Sigmoid colon (tissue), 7 donors: ENCODE data around the gene SYS1. TPM values are rescaled to one million over a fixed set of nuclear protein-coding genes. Genes with fewer than 3 reads are reported as not detected.

Source experiments
- DNase-seq: peaks from one replicate; pipeline ENCODE4 v3.0.0-alpha.2; 2019
- H3K27ac ChIP-seq, 4 donors: fragments of 200-600 bp; sonication (generic); one replicate each; pipeline ENCODE4 v1.5.1; 2016 to 2019; ENCODE audit warnings: mild to moderate bottlenecking in 1 of 4
- H3K27me3 ChIP-seq, 3 donors: fragments of 200-600 bp; sonication (generic); one replicate each; pipeline ENCODE4 v1.5.1; 2019; ENCODE audit warnings: mild to moderate bottlenecking in 1 of 3
- H3K36me3 ChIP-seq, 4 donors: fragments of 200-600 bp; sonication (generic); one replicate each; pipeline ENCODE4 v1.5.1; 2016 to 2019
- H3K4me1 ChIP-seq, 4 donors: fragments of 200-600 bp; sonication (generic); one replicate each; pipeline ENCODE4 v1.5.1; 2017 to 2019
- H3K4me3 ChIP-seq, 4 donors: fragments of 200-600 bp; sonication (generic); one replicate each; pipeline ENCODE4 v1.5.1; 2017 to 2019; ENCODE audit warnings: mild to moderate bottlenecking in 2 of 4, moderate library complexity in 1 of 4
- H3K9me3 ChIP-seq, 4 donors: fragments of 200-600 bp in 3 of 4; sonication (generic) in 3 of 4; one replicate each; pipeline versions ENCODE4 v1.5.1 to v1.6.1; 2013 to 2019
- CTCF ChIP-seq, 4 experiments: fragments of 450-650 bp in 3 of 4; fragments of 200-600 bp in 1 of 4; IDR thresholded peaks; one replicate each; pipeline ENCODE4 v1.5.1; 2016 to 2019; ENCODE audit warnings: antibody characterized with exemption in 4 of 4, mild to moderate bottlenecking in 3 of 4, moderate library complexity in 2 of 4
- EP300 ChIP-seq, 4 donors: sonication (generic); formaldehyde crosslinking; IDR thresholded peaks; one replicate each; pipeline ENCODE4 v1.6.1; 2017; ENCODE audit warnings: antibody characterized with exemption in 4 of 4
- POLR2A ChIP-seq, 2 donors: fragments of 450-650 bp; IDR thresholded peaks; one replicate each; pipeline ENCODE4 v1.6.1; 2016; ENCODE audit warnings: antibody characterized with exemption in 2 of 2, mild to moderate bottlenecking in 2 of 2, moderate library complexity in 2 of 2
- POLR2AphosphoS5 ChIP-seq, 4 donors: sonication (generic); formaldehyde crosslinking; IDR thresholded peaks; one replicate each; pipeline ENCODE4 v1.6.1; 2017; ENCODE audit warnings: antibody characterized with exemption in 4 of 4
- WGBS, 2 donors: extraction: QIAGEN DNeasy Blood & Tissue Kit; methylation state at CpG; one replicate each; pipeline ENCODE4 v1.1.7; 2013; 5-methylcytosine and 5-hydroxymethylcytosine counted together
- intact Hi-C: fragments of 100-400 bp; cut with DNase I; formaldehyde crosslinking; loops from one replicate; pipeline ENCODE4 v1.15.1; 2023
- polyA plus RNA-seq, 3 donors: library from polyadenylated mRNA; stranded (reverse); fragments of 200-250 nt; gene quantifications; one replicate each; pipeline ENCODE4 v1.2.3, GENCODE V29; 2013
- total RNA-seq, 4 donors: library from RNA; depleted of rRNA; stranded (reverse); fragments of >200 nt; gene quantifications; one replicate each; pipeline ENCODE4 v1.1.0, GENCODE V29; 2016
- donor health status: healthy with polysubstance abuse.
- donor health status: Bipolar disorder and iron deficiency.
- donor health status: healthy.

SYS1 gene
- total and polyA plus RNA-seq, 7 donors = 14.4 to 58.7 (median 44.2) TPM

- Histone ChIP-seq H3K27ac (peak overlapping the region; percentile 77 to 92 (median 82)), H3K4me1 (peaks cover 0 to 19% (median 15%) of the 10 kb centered on the region in 4 donors)
These were observed 10.6 kb downstream of the SYS1 start for GRCh38 chr20:45373353-45374100.

GRCh38 chr20:45374101-45374467 lies 11.1 kb downstream of the SYS1 start:
- peaks cover 0 to 19% (median 15%) of the 10 kb centered on the region in 4 donors for H3K4me1 ChIP-seq
- TF ChIP-seq POLR2A (IDR thresholded peaks at IDR 0.05) (no peak), CTCF (IDR thresholded peaks at IDR 0.05) (no peak), POLR2AphosphoS5 (IDR thresholded peaks at IDR 0.05) (no peak), EP300 (IDR thresholded peaks at IDR 0.05) (no peak)
- H3K9me3 ChIP-seq = no peaks in the 10 kb centered on the region
- 47 to 58% methylated on average over 9 of the region's 9 CpGs for WGBS, 2 donors
- H3K27me3 ChIP-seq = no peaks in the 10 kb centered on the region
- intact Hi-C loops = loop anchor here (2.0 kb wide), 1 partner anchor 397 kb away; no protein-coding TSS in a partner anchor
- peak overlapping the region; percentile 26 to 55 (median 48) for H3K4me3 ChIP-seq
- H3K27ac ChIP-seq = peak overlapping the region; percentile 77 to 92 (median 82)
- no peak for DNase-seq
- H3K36me3 ChIP-seq = no peaks in the 10 kb centered on the region

More at GRCh38 chr20:45373353-45374100, 10.6 kb downstream of the SYS1 start:
- peak; percentile 96 for DNase-seq
- Histone ChIP-seq H3K27me3 (no peaks in the 10 kb centered on the region), H3K4me3 (peak overlapping the region; percentile 26 to 55 (median 48)), H3K9me3 (no peaks in the 10 kb centered on the region), H3K36me3 (peaks cover 0 to 5% (median 0%) of the 10 kb centered on the region in 4 donors)
- intact Hi-C loops = loop anchor here (1.0 to 2.0 kb wide), 3 partner anchors 33 to 397 kb away; no protein-coding TSS in a partner anchor
- no peak for TF ChIP-seq POLR2A (IDR thresholded peaks at IDR 0.05)
- peak; percentile 81 to 97 (median 90) for TF ChIP-seq CTCF (IDR thresholded peaks at IDR 0.05)
- peak; percentile 15 to 78 (median 62) for TF ChIP-seq POLR2AphosphoS5 (IDR thresholded peaks at IDR 0.05)
- no peak for TF ChIP-seq EP300 (IDR thresholded peaks at IDR 0.05)
- 4% methylated on average over 38 of the region's 38 CpGs for WGBS, 2 donors

GRCh38 chr20:45374966-45375365 lies 12.0 kb downstream of the SYS1 start:
- intact Hi-C loops = loop anchor here (2.0 kb wide), 1 partner anchor 396 kb away; no protein-coding TSS in a partner anchor
- Histone ChIP-seq H3K4me3 (no peak overlapping the region), H3K27ac (peak overlapping the region in 3 of 4 donors; percentile 82 to 92 (median 83)), H3K9me3 (no peaks in the 10 kb centered on the region), H3K4me1 (peaks cover 0 to 19% (median 15%) of the 10 kb centered on the region in 4 donors), H3K36me3 (no peaks in the 10 kb centered on the region), H3K27me3 (no peaks in the 10 kb centered on the region)
- WGBS, 2 donors = 97% methylated on average over 14 of the region's 14 CpGs
- DNase-seq = no peak
- TF ChIP-seq POLR2A (IDR thresholded peaks at IDR 0.05) = no peak
- TF ChIP-seq POLR2AphosphoS5 (IDR thresholded peaks at IDR 0.05) = no peak
- TF ChIP-seq EP300 (IDR thresholded peaks at IDR 0.05) = no peak
- TF ChIP-seq CTCF (IDR thresholded peaks at IDR 0.05) = no peak

- intact Hi-C loops = no loop called here
- TF ChIP-seq POLR2AphosphoS5 (IDR thresholded peaks at IDR 0.05) (no peak), CTCF (IDR thresholded peaks at IDR 0.05) (no peak), EP300 (IDR thresholded peaks at IDR 0.05) (no peak), POLR2A (IDR thresholded peaks at IDR 0.05) (no peak)
- H3K27ac ChIP-seq = no peak overlapping the region
These were observed 14.3 kb downstream of the SYS1 start for GRCh38 chr20:45377269-45377668.

More at GRCh38 chr20:45377269-45377668, 14.3 kb downstream of the SYS1 start:
- WGBS, 2 donors = 85 to 92% methylated on average over 11 of the region's 11 CpGs
- Histone ChIP-seq H3K27me3 (no peaks in the 10 kb centered on the region), H3K4me3 (no peak overlapping the region), H3K9me3 (no peaks in the 10 kb centered on the region), H3K36me3 (peaks cover 0 to 4% (median 0%) of the 10 kb centered on the region in 4 donors), H3K4me1 (peaks cover 0 to 19% (median 13%) of the 10 kb centered on the region in 4 donors)
- DNase-seq = no peak
